H1 (cell line): ENCODE measurements around the gene AFF1. TPM values are rescaled to one million over a fixed set of nuclear protein-coding genes. Genes with fewer than 3 reads are reported as not detected.

Experiments
- GABPA ChIP-seq: IDR thresholded peaks from 2 replicates; pipeline ENCODE4 v1.6.1; 2011; ENCODE audit warnings: mild to moderate bottlenecking, low read length, moderate library complexity, borderline replicate concordance; ENCODE audit not compliant: insufficient read depth
- HDAC2 ChIP-seq, 2 experiments: fragments of 300-600 bp in 1 of 2; sonication (generic) in 1 of 2; IDR thresholded peaks; 2 replicates each; pipeline ENCODE4 v1.6.1; 2011 to 2012; ENCODE audit warnings: low read depth in 2 of 2, low read length in 2 of 2, mild to moderate bottlenecking in 2 of 2, moderate library complexity in 2 of 2, borderline replicate concordance in 1 of 2, inconsistent platforms in 1 of 2
- KDM1A ChIP-seq: fragments of 200-600, 300-600 bp; sonication (generic); IDR thresholded peaks from 2 replicates; pipeline ENCODE4 v1.7.1; 2016; ENCODE audit warnings: mild to moderate bottlenecking, low read length, borderline replicate concordance
- POLR2A ChIP-seq, 2 experiments: IDR thresholded peaks; 1 replicate in 1 of 2; 2 replicates in 1 of 2; pipeline ENCODE4 v1.6.1; 2011; ENCODE audit warnings: low read depth in 2 of 2, low read length in 2 of 2, mild to moderate bottlenecking in 2 of 2; ENCODE audit errors: control extremely low read depth in 1 of 2
- POLR2AphosphoS5 ChIP-seq: IDR thresholded peaks from 2 replicates; pipeline ENCODE4 v1.6.1; 2011; ENCODE audit warnings: low read depth, low read length
- POU5F1 ChIP-seq: IDR thresholded peaks from 2 replicates; pipeline ENCODE4 v1.6.1; 2011; ENCODE audit warnings: low read depth, mild to moderate bottlenecking, low read length, moderate library complexity
- RXRA ChIP-seq: IDR thresholded peaks from 2 replicates; pipeline ENCODE4 v1.6.1; 2011; ENCODE audit warnings: low read depth, mild to moderate bottlenecking, low read length, moderate library complexity; ENCODE audit not compliant: insufficient read depth
- polyA plus RNA-seq, 7 experiments: library from polyadenylated mRNA; depleted of rRNA in 3 of 7; stranded (reverse) in 5 of 7; unstranded in 2 of 7; fragments of >200 nt in 5 of 7; fragments of 200-250 nt in 2 of 7; gene quantifications; 1 replicate in 5 of 7; 2 replicates in 1 of 7; 4 replicates in 1 of 7; pipeline versions ENCODE4 v1.2.1 to v1.2.3, GENCODE V29; 2011 to 2013; ENCODE audit warnings: missing spikeins in 2 of 7, mixed read lengths in 2 of 7
- total RNA-seq: library from RNA; stranded (reverse); fragmentation: NEBNext Ultra II Directional; extraction: Animal tissue kit (Norgen Biotek cat#: 25700); gene quantifications from 2 replicates; pipeline ENCODE4 v1.2.1, GENCODE V29; 2021

The AFF1 gene
- total and polyA plus RNA-seq, 2 of the 8 experiments (the other 6 are each of a cell fraction or from before 2014, with no cell fraction given) = 14.8 to 85.5 TPM

GRCh38 chr4:87046121-87046551 is 111.3 kb downstream of the AFF1 start (continued):
- no peak for TF ChIP-seq RXRA
- no peak for TF ChIP-seq GABPA
- TF ChIP-seq POLR2AphosphoS5 = no peak
- no peak for TF ChIP-seq POLR2A (IDR thresholded peaks at IDR 0.05; ENCODE audit: control extremely low read depth in 1 of 2, low read depth in 2 of 2, low read length in 2 of 2)
- no peak for TF ChIP-seq HDAC2 (IDR thresholded peaks at IDR 0.05; ENCODE audit: borderline replicate concordance in 1 of 2, low read depth in 2 of 2, low read length in 2 of 2)
- TF ChIP-seq POU5F1 = no peak
- no peak for TF ChIP-seq KDM1A
- TF ChIP-seq, all 59 proteins: peak for 0
